GM12872 (cell line): ENCODE results near the gene GNB2.
A peak's percentile ranks its signal among the peaks of the same experiment; 100 is the strongest.

Experiments
- TF ChIP-seq, protein P1 (sequence below): IDR thresholded peaks from 3 replicates; pipeline ENCODE4 v1.5.1; 2011; ENCODE audit warnings: low read depth, mild to moderate bottlenecking, low read length, moderate library complexity; ENCODE audit not compliant: insufficient read depth

GNB2 gene

DNA sequence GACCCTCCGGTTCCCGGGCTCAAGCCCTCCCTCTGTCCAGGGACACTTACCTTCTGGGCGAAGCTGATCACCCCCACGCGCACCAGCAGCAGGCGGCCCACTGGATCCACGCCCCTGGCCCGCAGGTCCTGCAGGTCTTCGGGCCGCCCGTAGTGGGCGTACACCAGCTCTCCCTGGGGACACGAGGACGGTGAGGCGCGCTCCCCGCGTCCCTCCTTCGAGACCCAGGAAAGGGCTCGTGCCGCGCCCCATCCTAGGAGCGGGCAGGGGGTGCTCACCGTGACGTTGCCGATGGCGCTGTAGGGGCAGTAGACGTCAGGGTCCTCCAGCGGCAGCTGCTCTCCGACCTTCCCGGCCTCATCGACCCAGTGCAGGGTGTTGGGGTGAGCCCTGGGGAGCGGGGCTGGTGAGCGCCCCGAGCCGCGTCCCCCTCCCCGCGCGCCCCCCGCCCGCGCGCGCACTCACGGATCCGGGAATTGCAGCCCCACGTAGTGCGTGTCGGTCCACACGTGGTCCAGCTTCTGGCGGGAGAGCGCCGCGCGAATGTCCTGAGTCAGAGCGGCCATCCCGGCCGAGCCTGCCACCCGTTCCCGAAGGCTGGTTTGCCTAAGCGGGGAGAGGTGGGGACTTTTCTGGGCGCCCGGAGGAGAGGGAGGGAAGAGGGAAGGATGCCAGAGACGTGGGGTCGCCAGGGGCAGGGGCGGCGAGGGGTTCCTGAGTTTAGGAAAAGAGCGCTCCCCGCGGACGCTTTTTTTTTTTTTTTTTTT is 40.4 kb upstream of the GNB2 start:
- TF ChIP-seq, protein P1, sequence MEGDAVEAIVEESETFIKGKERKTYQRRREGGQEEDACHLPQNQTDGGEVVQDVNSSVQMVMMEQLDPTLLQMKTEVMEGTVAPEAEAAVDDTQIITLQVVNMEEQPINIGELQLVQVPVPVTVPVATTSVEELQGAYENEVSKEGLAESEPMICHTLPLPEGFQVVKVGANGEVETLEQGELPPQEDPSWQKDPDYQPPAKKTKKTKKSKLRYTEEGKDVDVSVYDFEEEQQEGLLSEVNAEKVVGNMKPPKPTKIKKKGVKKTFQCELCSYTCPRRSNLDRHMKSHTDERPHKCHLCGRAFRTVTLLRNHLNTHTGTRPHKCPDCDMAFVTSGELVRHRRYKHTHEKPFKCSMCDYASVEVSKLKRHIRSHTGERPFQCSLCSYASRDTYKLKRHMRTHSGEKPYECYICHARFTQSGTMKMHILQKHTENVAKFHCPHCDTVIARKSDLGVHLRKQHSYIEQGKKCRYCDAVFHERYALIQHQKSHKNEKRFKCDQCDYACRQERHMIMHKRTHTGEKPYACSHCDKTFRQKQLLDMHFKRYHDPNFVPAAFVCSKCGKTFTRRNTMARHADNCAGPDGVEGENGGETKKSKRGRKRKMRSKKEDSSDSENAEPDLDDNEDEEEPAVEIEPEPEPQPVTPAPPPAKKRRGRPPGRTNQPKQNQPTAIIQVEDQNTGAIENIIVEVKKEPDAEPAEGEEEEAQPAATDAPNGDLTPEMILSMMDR: peak; percentile 68

DNA sequence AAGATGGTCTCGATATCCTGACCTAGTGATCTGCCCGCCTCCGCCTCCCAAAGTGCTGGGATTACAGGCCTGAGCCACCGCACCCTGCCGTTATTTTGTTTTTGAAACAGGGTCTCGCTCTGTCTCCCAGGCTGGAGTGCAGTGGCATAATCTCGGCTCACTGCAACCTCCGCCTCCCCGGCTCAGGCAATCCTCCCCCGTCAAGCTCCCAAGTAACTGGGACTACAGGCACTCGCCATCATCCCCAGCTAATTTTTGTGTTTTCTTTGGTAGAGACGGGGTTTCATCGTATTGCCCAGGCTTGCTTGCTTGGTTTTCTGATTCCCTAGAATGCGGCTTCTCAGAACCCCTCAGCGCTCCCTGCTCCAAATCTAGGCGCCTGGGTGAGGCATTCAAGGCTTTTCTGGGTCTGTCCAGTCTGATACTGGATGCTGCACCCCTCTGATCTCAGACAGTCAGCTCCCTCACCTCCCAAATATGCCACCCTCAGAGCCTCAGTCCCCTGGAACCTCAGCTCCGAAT is 33.5 kb upstream of the GNB2 start:
- TF ChIP-seq, protein P1: no peak

DNA sequence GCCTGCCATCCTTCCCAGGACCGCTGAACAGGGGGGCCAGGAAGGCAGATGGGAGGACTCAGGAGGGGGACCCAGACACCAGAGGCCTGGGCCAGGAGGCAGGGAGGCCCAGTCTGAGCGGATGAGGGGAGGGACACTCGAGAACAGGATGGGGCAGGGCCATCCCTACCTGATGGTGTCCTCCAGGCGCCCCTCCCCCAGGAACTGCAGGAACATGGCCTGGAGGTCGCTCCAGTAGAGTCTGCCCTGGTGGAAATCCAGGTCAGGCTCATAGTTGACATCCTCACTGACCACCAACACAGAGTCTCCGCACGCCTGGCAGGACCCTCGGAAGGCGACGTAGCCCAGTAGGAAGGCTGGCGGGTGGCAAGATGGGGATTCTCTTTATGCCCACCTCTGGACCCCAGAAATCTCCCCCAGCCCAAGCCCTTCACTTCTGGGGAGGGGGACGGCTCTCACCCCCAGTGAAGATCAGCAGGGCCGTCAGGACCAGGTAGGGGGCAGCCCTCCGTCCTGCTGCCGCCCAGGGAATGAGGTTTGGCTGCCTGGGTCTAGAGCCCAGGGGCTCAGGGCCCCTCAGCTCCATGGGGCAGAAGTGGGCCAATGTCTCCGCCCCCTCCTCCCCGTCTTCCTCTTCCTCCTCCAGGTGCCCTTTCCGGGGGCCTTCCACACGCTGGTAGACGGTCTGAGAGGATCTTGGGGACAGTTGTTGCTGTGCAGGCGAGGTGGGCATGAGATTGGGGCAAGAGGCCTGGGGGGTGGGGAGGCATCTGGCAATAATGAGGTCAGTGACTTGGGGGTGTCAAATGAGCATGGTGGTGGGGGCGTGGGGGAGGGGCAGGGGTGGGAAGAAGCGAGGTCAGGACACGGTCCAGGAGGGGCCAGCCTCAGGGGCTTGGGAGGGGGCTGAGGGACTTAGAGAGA is 32.8 kb upstream of the GNB2 start:
- TF ChIP-seq, protein P1: no peak

DNA sequence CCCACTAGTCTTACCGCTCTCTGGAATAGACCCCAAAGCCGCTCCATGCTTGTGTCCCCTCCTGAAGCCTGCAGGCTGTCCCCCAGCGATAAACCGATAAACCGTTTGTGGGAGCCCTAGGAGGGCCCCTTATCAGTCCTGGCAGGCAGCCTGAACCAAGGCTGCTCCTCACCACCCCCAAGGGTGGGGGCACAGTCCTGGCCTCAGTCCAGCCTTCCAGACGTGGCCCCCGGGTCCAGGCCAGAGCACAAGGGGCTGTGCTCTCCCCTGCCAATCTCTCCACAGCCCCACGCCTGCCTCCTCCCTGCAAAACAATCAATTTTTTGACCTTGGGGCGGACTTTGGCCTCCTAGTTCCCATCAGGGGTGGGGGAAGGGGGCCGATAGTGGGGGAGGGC is 32.1 kb upstream of the GNB2 start, which contains the start of gene TFR2:
Gene TFR2 (minus strand): TSS at position 90 of the 397 bp plus-strand sequence. CDS start 43 bp downstream, at position 47.
- TF ChIP-seq, protein P1: no peak

DNA sequence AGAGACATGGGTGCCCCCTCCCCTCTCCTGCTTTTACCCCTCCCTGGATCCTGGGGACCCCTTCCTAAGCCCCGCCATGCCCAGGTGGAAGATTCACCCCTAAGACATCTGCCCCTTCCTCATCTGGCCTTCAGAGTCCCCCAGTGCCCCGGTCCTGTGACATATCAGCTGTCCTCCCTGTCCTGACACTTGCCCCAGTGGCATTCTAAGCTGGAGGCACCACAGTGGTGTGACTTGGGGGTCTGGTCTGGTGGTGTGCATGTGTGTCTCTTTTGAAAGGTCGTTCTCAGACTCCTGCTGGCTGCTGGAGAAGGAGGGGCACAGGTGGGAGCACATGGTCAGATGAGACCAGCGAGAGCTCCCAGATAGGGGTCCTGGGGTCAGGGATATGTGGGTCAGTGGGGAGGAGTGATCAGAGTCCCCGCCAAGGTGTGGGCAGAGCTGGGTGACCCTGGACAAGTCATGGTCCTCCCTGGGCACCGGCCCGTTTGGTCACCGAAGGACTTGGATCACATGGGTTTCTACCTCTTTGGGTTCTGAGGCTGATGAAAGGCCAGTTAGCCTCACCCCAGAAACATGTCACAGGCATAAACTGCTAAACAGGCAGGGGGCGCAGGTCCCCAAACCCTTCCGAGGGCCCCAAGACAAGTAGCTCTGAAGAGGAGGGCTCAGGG is 31.5 kb upstream of the GNB2 start:
- TF ChIP-seq, protein P1: no peak

DNA sequence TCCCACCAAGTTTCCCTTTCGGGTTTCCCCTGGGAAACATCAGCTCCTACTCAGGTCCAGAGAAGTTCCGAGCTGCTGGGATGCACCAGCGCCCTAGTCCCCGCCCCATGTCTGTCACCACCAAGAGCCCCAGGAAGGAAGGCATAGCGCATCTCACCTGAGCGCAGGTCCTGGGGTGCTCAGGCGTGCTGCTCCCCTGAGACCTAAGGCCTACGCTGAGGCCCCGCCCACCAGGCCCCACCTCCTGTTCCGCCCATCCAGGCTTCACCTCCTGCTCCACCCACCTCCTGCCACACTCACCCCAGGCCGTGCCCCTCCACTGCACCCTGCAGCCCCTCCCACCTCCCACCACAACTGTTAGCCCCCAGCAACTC is 31.0 kb upstream of the GNB2 start:
- TF ChIP-seq, protein P1: no peak
